Osteoblast (primary cell): ENCODE data around the gene GDF9. TPM values are rescaled to one million over a fixed set of nuclear protein-coding genes. Genes with fewer than 3 reads are reported as not detected.

Experiments
- DNase-seq: peaks from one replicate; pipeline ENCODE4 v3.0.0; 2011; ENCODE audit warnings: low spot score, mixed read lengths; ENCODE audit not compliant: insufficient read length; ENCODE audit errors: missing footprints
- H2AFZ ChIP-seq: 2 replicates; pipeline ENCODE4 v1.6.0; 2011; ENCODE audit warnings: mild to moderate bottlenecking, low read length
- H3K27ac ChIP-seq: 2 replicates; pipeline ENCODE4 v1.5.1; 2011; ENCODE audit warnings: mild to moderate bottlenecking, low read depth, low read length, moderate library complexity
- H3K27me3 ChIP-seq: 2 replicates; pipeline ENCODE4 v1.6.0; 2012; ENCODE audit warnings: mild to moderate bottlenecking, control low read depth, inconsistent platforms, low read length, moderate library complexity; ENCODE audit not compliant: insufficient read depth
- H3K36me3 ChIP-seq: 2 replicates; pipeline ENCODE4 v1.5.1; 2011; ENCODE audit warnings: mild to moderate bottlenecking, low read length, control low read depth, moderate library complexity; ENCODE audit not compliant: insufficient read depth
- H3K4me1 ChIP-seq: 2 replicates; pipeline ENCODE4 v1.5.1; 2011; ENCODE audit warnings: mild to moderate bottlenecking, low read length, control low read depth, moderate library complexity; ENCODE audit not compliant: insufficient read depth
- H3K4me2 ChIP-seq: 2 replicates; pipeline ENCODE4 v1.6.0; 2011; ENCODE audit warnings: mild to moderate bottlenecking, low read length; ENCODE audit not compliant: insufficient read depth
- H3K4me3 ChIP-seq: fragments of 200-600 bp; sonication (generic); 3 replicates; pipeline ENCODE4 v1.5.1; 2012; ENCODE audit warnings: mild to moderate bottlenecking, low read length, inconsistent platforms; ENCODE audit not compliant: insufficient read depth
- H3K79me2 ChIP-seq: 2 replicates; pipeline ENCODE4 v1.6.0; 2012; ENCODE audit warnings: mild to moderate bottlenecking, low read length, control low read depth, inconsistent platforms; ENCODE audit not compliant: insufficient read depth
- H3K9me3 ChIP-seq: 2 replicates; pipeline ENCODE4 v1.5.1; 2011; ENCODE audit warnings: low read depth, low read length, control low read depth
- H4K20me1 ChIP-seq: 2 replicates; pipeline ENCODE4 v1.6.0; 2012; ENCODE audit warnings: mild to moderate bottlenecking, low read length, control low read depth; ENCODE audit not compliant: insufficient read depth
- CTCF ChIP-seq: IDR thresholded peaks from 2 replicates; pipeline ENCODE4 v1.5.1; 2011; ENCODE audit warnings: mild to moderate bottlenecking, low read depth, low read length, moderate library complexity; ENCODE audit errors: extremely low read depth
- total RNA-seq: library from RNA; depleted of rRNA; stranded (reverse); fragments of >200 nt; gene quantifications from 2 replicates; pipeline ENCODE4 v1.2.3, GENCODE V29; 2012

GDF9 gene
- total RNA-seq, 1 donor = 0.36 TPM

DNA sequence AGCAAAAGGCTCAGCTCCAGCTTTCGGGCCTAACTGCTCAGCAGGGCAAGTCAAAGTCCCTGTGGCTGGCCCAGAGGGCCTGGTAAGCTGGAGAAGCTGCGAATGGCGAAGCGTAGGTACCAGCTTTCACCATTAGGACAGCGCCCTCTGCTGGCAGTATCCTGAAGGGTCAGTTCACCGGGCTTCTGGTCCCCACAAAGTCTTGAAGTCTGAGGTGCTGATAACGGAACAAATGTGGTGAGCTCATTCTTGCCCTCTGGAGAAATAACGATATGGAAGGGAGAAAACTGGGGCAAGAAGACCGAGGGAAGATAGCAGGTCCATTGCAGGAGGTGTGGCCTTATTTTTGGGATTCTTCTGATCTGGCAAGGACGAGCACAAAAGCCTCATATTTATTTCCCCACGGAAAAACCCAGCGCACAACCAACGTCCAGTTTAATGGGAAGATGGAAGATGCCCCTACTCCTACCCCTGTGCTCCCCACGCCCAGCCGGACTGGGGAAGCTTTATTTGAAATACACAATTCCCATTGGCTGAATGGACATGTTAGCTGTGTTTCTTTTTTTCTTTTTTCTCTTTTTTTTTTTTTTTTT is 46.0 kb downstream of the GDF9 start:
- H4K20me1 ChIP-seq = no peaks in the 10 kb centered on the region
- peaks cover 6% of the 10 kb centered on the region for H3K36me3 ChIP-seq
- H3K4me3 ChIP-seq = no peak overlapping the region
- H3K79me2 ChIP-seq = no peaks in the 10 kb centered on the region
- peak; percentile 96 for TF ChIP-seq CTCF
- H3K4me2 ChIP-seq = peak overlapping the region; percentile 63
- peak; percentile 100 for DNase-seq
- no peaks in the 10 kb centered on the region for H3K27me3 ChIP-seq
- peaks cover 16% of the 10 kb centered on the region for H3K4me1 ChIP-seq
- no peaks in the 10 kb centered on the region for H3K9me3 ChIP-seq
- no peak overlapping the region for H3K27ac ChIP-seq
- peak overlapping the region; percentile 25 for H2AFZ ChIP-seq

- no peaks in the 10 kb centered on the region for H3K36me3 ChIP-seq
- H3K9me3 ChIP-seq = no peaks in the 10 kb centered on the region
- no peak for TF ChIP-seq CTCF
- DNase-seq = peak; percentile 69
- H3K4me1 ChIP-seq = peaks cover 19% of the 10 kb centered on the region
- no peak overlapping the region for H3K27ac ChIP-seq
- H2AFZ ChIP-seq = no peak overlapping the region
- no peaks in the 10 kb centered on the region for H4K20me1 ChIP-seq
- no peaks in the 10 kb centered on the region for H3K79me2 ChIP-seq
- H3K4me3 ChIP-seq = no peak overlapping the region
- H3K4me2 ChIP-seq = no peak overlapping the region
- H3K27me3 ChIP-seq = peaks cover 2% of the 10 kb centered on the region
Observed at GRCh38 chr5:132819468-132819867, 46.8 kb downstream of the GDF9 start.

GRCh38 chr5:132817011-132817410 is 49.3 kb downstream of the GDF9 start:
- Histone ChIP-seq H3K36me3 (no peaks in the 10 kb centered on the region), H3K27me3 (peaks cover 25% of the 10 kb centered on the region), H3K79me2 (no peaks in the 10 kb centered on the region), H3K4me3 (no peak overlapping the region), H4K20me1 (no peaks in the 10 kb centered on the region), H3K27ac (no peak overlapping the region), H3K4me1 (peaks cover 19% of the 10 kb centered on the region), H3K4me2 (no peak overlapping the region), H2AFZ (no peak overlapping the region), H3K9me3 (no peaks in the 10 kb centered on the region)
- peak; percentile 68 for DNase-seq
- no peak for TF ChIP-seq CTCF

- Histone ChIP-seq H3K79me2 (no peaks in the 10 kb centered on the region), H3K4me3 (no peak overlapping the region), H2AFZ (no peak overlapping the region), H3K27me3 (peaks cover 30% of the 10 kb centered on the region), H3K36me3 (no peaks in the 10 kb centered on the region), H3K4me1 (peaks cover 19% of the 10 kb centered on the region), H4K20me1 (no peaks in the 10 kb centered on the region), H3K4me2 (no peak overlapping the region), H3K9me3 (no peaks in the 10 kb centered on the region), H3K27ac (no peak overlapping the region)
- no peak for TF ChIP-seq CTCF
- DNase-seq = peak; percentile 25
Observed at GRCh38 chr5:132816554-132816953, 49.7 kb downstream of the GDF9 start.
